Smooth muscle cell of the brain vasculature (primary cell): ENCODE results near the gene CNTNAP1.
"Not testable (repeated sequence)": the region's sequence is repeated elsewhere in the genome, so short reads cannot be mapped to it uniquely, and the experiment has no call there.

Experiments used
- DNase-seq: peaks from one replicate; pipeline ENCODE4 v3.0.0-alpha.2; 2012; ENCODE audit warnings: low read depth, low spot score

The CNTNAP1 gene

GRCh38 chr17:42740699-42741098 is 58.4 kb downstream of the CNTNAP1 start:
- no peak for DNase-seq

DNA sequence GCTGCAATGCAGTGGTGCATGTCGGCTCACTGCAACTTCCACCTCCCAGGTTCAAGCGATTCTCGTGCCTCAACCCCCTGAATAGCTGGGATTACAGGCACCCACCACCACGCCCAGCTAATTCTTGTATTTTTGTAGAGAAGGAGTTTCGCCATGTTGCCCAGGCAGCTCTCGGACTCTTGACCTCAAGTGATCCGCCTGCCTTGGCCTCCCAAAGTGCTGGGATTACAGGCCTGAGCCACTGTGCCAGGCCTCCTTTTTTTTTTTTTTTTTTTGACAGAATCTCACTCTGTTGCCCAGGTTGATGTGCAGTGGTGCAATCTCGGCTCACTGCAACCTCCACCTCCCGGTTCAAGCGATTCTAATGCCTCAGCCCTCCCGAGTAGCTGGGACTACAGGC is 60.6 kb downstream of the CNTNAP1 start:
- not testable (repeated sequence) for DNase-seq

DNA sequence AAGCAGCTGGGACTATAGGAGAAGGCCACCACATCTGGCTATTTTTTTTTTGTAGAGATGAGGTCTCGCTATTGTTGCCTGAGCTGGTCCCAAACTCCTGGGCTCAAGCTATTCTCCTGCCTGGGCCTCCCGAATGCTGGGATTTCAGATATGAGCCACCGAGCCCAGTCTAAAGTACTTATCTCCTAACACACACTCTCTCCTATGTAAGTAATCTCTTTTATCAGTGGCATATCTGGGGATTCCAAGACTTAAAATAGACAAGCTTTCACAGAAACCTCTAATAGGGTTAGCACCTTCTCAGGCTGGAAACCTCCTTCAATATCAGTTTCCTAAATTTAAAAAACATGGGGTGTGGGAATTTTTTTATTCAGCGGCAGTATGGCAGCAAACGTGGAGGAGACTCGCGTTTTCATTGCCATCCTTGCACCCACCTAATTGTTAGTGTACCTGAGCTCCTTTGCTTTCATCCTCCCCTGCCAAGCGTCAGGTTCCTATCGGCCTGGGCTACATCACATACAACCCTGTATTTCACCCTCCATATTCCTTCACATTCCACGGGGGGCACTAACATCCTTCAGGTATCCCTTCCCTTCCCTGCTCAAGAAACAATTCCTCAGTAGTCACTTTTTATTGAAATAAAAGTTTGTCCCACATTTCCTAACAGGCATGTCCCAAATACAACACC is 61.4 kb downstream of the CNTNAP1 start:
- DNase-seq = no peak

DNA sequence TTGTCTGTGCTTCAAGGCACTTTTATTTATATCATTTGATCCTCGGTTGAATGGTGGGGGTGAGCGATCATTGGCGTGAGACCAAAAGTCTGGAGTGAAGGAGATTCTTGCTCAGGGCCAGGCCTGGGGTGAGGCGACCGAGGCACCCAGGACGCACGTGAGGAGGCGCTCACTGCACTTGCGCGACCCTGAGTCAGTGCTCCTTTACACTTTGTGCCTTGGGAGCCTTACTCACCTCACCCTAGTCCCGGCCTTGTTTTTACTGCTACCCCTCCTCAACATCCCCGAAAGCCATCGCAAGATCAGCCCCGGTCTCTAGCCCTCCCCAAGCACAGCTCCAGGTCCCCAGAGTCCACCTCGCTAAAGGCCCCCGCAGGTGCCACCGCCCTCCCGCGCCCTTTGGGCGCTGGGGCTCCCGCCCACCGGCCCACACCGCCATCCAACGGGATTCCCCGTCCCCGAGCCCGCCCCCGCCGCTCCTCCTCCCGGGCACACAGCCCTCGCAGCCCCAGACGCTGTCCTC is 62.0 kb downstream of the CNTNAP1 start:
- DNase-seq = no peak

GRCh38 chr17:42744806-42745617 is 62.7 kb downstream of the CNTNAP1 start, which contains the start of gene EZH1:
TSS of gene EZH1 (minus strand) at chr17:42745040. CDS start at chr17:42728941, 16,099 bp downstream.
- DNase-seq = peak; percentile 51

DNA sequence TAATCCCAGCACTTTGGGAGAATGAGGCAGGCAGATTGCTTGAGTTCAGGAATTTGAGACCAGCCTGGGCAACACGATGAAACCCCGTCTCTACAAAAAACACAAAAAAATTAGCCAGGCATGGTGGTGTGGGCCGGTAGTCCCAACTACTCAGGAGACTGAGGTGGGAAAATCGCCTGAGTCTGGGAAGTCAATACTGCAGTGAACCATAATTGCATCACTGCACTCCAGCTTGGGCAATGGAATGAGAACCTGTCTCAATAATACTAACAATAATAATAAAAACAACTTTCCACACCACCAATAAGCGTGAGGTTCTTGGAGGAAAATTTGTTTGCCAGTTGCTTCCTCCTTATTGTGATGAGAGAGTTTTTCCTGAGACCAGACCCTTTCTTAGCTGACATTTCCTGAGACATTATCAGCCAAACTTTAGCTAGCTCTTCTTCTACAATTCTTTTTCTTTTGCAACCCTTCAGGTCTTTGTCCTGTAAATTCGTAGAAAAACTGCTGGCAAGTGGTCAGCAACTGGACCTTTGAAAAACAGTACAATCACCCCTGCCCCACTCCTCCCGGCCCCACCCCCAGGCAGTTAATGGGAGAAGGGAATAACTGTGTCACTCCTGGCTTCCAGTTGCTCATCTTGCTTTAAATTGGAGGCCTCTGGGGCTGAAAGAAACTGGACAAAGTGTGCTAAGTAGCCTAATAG is 66.0 kb downstream of the CNTNAP1 start:
- no peak for DNase-seq

DNA sequence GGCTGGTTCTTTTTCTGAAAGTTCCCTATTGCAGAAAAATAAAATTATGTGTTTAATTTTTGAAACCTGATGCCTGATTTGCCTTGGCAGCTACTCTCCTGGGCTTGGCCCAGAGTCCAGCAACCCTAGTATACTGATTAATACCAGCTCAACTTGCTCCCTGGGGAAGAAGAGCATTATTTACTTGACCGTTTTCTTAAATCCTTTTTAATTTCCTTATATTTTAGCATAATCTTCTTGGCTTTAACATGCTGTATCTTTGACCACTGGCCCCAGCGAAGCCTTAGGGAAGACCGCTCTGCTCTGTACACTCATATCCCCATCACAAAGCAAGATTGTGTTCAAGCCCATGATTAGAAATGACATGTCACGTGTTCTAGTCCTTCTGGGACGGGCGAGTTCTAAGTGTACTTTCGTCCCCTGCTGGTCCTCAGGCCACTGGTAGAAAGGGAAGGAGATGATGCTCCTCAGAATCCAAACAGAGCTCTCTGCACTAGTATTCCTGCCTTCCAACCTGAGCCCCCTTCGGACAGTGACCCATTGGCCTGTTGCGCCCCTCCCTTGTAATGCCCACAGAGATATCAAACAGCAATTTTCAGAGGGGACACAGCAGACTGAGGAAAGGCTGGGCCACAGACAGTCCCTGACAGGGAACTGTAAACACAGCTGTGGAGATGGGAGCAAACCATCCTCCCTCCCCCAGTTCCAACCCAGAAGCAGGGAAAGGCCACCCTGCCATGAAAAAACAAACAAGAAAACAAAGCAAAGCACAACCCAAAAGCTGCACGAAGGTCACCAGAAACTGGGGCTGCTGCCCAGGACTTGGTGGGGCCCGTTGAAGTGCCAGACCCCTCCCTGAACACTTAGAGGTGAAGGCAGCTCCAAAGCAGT is 66.8 kb downstream of the CNTNAP1 start:
- no peak for DNase-seq
